ENCODE data around the gene MPDU1. TPM values are rescaled to one million over a fixed set of nuclear protein-coding genes. Genes with fewer than 3 reads are reported as not detected.

MPDU1 gene
- total and polyA plus RNA-seq, 7 donors = 38.4 to 121 (median 46.7) TPM

GRCh38 chr17:7562208-7562605, 21.4 kb upstream of the MPDU1 start:
- intact Hi-C loops (cut with DNase I) = loop anchor here (5.0 to 10.0 kb wide), 2 partner anchors 180 to 307 kb away; partner anchors contain the start of genes CTDNEP1, ELP5 and TNK1
- no peak for TF ChIP-seq EP300 (IDR thresholded peaks at IDR 0.05)
- TF ChIP-seq CTCF (IDR thresholded peaks at IDR 0.05) = no peak
- no peak for TF ChIP-seq POLR2AphosphoS5 (IDR thresholded peaks at IDR 0.05)
- no peak for TF ChIP-seq POLR2A (IDR thresholded peaks at IDR 0.05)
- 1% methylated on average over 28 of the region's 28 CpGs for WGBS, 2 donors
- H3K27ac ChIP-seq = peak overlapping the region; percentile 89 to 98 (median 97)
- H3K4me1 ChIP-seq = peaks cover 0 to 66% (median 61%) of the 10 kb centered on the region in 4 donors
- peaks cover 13 to 40% (median 35%) of the 10 kb centered on the region in 4 donors for H3K36me3 ChIP-seq
- no peak for DNase-seq
- H3K4me3 ChIP-seq = peak overlapping the region; percentile 73 to 97 (median 86)
- H3K9me3 ChIP-seq = no peaks in the 10 kb centered on the region
- no peaks in the 10 kb centered on the region for H3K27me3 ChIP-seq

GRCh38 chr17:7563115-7563869, 20.4 kb upstream of the MPDU1 start:
- H3K36me3 ChIP-seq = peaks cover 13 to 48% (median 41%) of the 10 kb centered on the region in 4 donors
- no peaks in the 10 kb centered on the region for H3K9me3 ChIP-seq
- peaks cover 0 to 55% (median 50%) of the 10 kb centered on the region in 4 donors for H3K4me1 ChIP-seq
- no peak for DNase-seq
- TF ChIP-seq CTCF (IDR thresholded peaks at IDR 0.05) (no peak), POLR2AphosphoS5 (IDR thresholded peaks at IDR 0.05) (no peak), EP300 (IDR thresholded peaks at IDR 0.05) (no peak), POLR2A (IDR thresholded peaks at IDR 0.05) (no peak)
- H3K4me3 ChIP-seq = peak overlapping the region in 1 of 4 donors; percentile 97
- no peak overlapping the region for H3K27ac ChIP-seq
- no peaks in the 10 kb centered on the region for H3K27me3 ChIP-seq
- intact Hi-C loops (cut with DNase I) = loop anchor here (5.0 to 10.0 kb wide), 2 partner anchors 181 to 308 kb away; partner anchors contain the start of genes CTDNEP1, ELP5 and TNK1
- WGBS, 2 donors = 88 to 91% methylated on average over 30 of the region's 30 CpGs

GRCh38 chr17:7569571-7569970, 14.1 kb upstream of the MPDU1 start:
- peaks cover 0 to 19% (median 16%) of the 10 kb centered on the region in 4 donors for H3K4me1 ChIP-seq
- no peak overlapping the region for H3K4me3 ChIP-seq
- intact Hi-C loops (cut with DNase I) = loop anchor here (10.0 kb wide), 1 partner anchor 315 kb away; the partner anchor contains the start of genes CTDNEP1 and ELP5
- no peak for DNase-seq
- TF ChIP-seq POLR2AphosphoS5 (IDR thresholded peaks at IDR 0.05) (no peak), EP300 (IDR thresholded peaks at IDR 0.05) (no peak), POLR2A (IDR thresholded peaks at IDR 0.05) (no peak)
- peaks cover 21 to 71% (median 51%) of the 10 kb centered on the region in 4 donors for H3K36me3 ChIP-seq
- H3K9me3 ChIP-seq = no peaks in the 10 kb centered on the region
- H3K27me3 ChIP-seq = no peaks in the 10 kb centered on the region
- 74 to 84% methylated on average over 5 of the region's 5 CpGs for WGBS, 2 donors
- no peak overlapping the region for H3K27ac ChIP-seq

- Histone ChIP-seq H3K4me1 (peaks cover 0 to 24% (median 21%) of the 10 kb centered on the region in 4 donors), H3K36me3 (peaks cover 28 to 71% (median 51%) of the 10 kb centered on the region in 4 donors), H3K27ac (no peak overlapping the region), H3K27me3 (no peaks in the 10 kb centered on the region), H3K9me3 (no peaks in the 10 kb centered on the region), H3K4me3 (no peak overlapping the region)
- TF ChIP-seq POLR2AphosphoS5 (IDR thresholded peaks at IDR 0.05) (no peak), CTCF (IDR thresholded peaks at IDR 0.05) (no peak), EP300 (IDR thresholded peaks at IDR 0.05) (no peak), POLR2A (IDR thresholded peaks at IDR 0.05) (no peak)
- DNase-seq = no peak
- intact Hi-C loops (cut with DNase I) = loop anchor here (5.0 kb wide), 1 partner anchor 263 kb away; the partner anchor contains the start of gene EIF5A
- 97 to 98% methylated on average over 10 of the region's 10 CpGs for WGBS, 2 donors
Observed at GRCh38 chr17:7570351-7570750, 13.3 kb upstream of the MPDU1 start.

GRCh38 chr17:7572338-7572587, 11.4 kb upstream of the MPDU1 start:
- WGBS, 2 donors = 0% methylated on average over 11 of the region's 11 CpGs
- Histone ChIP-seq H3K27ac (peak overlapping the region; percentile 89 to 100 (median 94)), H3K4me3 (peak overlapping the region; percentile 21 to 83 (median 59)), H3K9me3 (no peaks in the 10 kb centered on the region), H3K36me3 (peaks cover 38 to 71% (median 55%) of the 10 kb centered on the region in 4 donors), H3K27me3 (no peaks in the 10 kb centered on the region), H3K4me1 (peaks cover 0 to 36% (median 34%) of the 10 kb centered on the region in 4 donors)
- no peak for DNase-seq
- TF ChIP-seq POLR2AphosphoS5 (IDR thresholded peaks at IDR 0.05) (no peak), EP300 (IDR thresholded peaks at IDR 0.05) (peak in 1 of 4 donors; percentile 65), POLR2A (IDR thresholded peaks at IDR 0.05) (no peak), CTCF (IDR thresholded peaks at IDR 0.05) (no peak)
- intact Hi-C loops (cut with DNase I) = loop anchor here (2.0 to 5.0 kb wide), 2 partner anchors 89 to 265 kb away; partner anchors contain the start of gene EIF5A
